ENCODE results near the gene ANXA1.

The ANXA1 gene, protein sequence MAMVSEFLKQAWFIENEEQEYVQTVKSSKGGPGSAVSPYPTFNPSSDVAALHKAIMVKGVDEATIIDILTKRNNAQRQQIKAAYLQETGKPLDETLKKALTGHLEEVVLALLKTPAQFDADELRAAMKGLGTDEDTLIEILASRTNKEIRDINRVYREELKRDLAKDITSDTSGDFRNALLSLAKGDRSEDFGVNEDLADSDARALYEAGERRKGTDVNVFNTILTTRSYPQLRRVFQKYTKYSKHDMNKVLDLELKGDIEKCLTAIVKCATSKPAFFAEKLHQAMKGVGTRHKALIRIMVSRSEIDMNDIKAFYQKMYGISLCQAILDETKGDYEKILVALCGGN

DNA sequence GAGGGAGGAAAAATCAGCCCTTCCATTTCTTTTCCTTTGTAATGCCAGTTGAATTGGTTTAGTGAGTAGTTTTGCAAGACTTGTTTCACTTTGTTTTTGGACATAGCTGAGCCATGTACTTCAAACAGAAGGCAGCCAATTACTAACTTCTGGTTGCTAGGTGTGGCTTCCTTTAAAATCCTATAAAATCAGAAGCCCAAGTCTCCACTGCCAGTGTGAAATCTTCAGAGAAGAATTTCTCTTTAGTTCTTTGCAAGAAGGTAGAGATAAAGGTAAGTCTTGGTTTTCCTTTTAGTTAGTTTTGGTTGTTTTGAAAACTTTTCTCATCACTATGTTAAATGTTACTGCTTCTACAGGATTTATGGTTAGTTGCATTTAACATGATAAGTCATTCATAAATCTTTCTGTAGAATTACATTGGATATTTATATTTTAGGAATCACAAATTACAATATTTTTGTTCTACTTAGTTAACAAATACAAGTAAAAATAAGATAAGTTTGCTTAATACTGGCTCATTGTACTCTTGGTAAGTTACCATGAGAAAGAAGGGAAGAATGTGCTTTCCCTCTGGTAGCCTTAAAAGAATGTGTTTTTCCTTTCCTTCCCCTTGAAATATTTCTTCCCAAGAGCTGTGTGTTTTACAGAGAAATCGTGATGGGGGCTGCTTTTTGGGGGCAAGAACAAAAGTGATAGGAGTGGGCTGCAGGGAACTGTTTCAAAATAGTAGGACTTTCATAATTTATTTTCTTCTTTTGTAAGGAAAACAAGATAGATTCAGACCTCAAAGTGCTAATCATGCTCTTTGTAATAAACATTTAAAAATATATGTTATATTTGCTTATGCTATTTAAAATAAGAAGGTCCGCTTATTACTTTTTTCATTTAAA is at the start of gene ANXA1:
TSS of gene ANXA1 (plus strand) at position 213 of the 890 bp plus-strand sequence. CDS start 6,671 bp downstream, outside the sequence.
- DNase-seq: no peak

DNA sequence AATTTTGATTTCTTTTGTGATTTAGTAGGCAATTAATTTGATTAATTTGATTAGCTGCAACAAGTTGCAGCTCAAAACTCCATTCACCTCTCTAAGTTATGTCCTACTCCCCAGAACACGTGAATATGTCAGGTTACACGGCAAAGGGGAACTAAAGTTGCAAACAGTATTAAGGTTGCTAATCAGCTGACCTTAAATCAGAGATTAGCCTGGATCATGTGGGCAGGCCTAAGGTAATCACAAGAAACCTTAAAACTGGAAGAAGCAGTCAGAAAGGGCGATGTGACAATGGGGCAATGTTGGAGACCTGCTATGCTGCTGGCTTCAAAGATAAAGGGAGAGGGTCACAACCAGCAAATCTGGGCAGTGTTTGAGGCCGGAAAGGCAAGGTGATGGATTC is 47.3 kb upstream of the ANXA1 start:
- peak; percentile 5 for DNase-seq

DNA sequence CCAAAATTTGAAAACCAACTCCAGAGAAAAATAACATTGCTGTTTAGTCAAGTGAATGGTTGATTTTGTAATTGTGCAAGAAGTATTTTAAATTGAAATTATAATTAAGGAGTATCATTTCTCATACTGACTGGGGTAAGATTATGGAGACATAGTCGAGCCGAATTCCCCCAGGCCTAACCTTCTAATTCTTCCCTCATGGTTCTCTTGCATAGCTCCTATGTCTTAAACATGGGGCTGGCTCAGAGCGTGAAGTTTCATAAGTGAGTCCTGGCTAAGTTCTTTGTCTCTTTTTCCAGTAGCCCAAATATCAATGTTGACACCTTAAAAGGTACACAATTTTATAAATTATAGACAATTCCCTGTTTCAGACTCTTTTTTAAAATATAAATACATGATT is 46.7 kb upstream of the ANXA1 start:
- DNase-seq: no peak

DNA sequence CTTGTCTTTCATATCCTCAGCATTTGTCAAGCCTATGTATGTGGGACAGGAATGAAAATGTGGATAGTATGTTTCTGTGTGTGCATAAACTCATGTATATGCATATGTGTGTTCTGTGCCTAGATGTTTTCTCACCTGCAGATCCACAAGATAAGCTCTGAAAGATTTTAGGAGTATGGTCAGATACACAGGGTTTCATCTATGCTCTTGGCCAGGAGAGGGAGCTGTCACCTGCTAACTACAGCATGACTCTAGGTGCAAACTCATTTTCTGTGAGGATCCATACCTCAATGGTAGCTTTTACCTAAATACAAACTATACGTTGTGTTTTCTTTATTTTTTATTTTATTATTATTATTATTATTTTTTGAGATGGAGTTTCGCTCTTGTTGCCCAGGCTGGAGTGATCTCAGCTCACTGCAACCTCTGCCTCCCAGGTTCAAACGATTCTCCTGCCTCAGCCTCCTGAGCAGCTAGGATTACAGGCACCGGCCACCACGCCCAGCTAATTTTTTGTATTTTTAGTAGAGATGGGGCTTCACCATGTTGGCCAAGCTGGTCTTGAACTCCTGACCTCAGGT is 44.1 kb upstream of the ANXA1 start:
- peak; percentile 30 for DNase-seq

DNA sequence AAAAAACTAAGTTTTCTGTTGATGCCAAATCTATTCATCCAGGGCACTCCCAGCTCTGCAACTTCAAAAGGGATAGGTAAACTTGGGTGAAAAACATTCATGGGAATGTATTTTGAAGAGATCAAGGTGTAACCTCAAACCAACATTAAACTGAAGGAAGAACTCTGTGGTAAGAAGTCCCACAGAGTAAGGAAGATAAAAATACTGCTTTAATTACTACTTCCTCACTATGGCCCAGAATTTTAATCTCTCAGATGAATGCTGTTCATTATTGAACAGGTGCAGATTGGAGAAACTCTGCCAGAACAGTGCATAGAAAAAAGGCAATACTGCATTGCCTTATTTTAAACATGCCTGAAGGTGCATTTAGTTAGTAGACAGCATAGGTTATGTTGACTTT is 37.6 kb upstream of the ANXA1 start:
- DNase-seq: no peak

DNA sequence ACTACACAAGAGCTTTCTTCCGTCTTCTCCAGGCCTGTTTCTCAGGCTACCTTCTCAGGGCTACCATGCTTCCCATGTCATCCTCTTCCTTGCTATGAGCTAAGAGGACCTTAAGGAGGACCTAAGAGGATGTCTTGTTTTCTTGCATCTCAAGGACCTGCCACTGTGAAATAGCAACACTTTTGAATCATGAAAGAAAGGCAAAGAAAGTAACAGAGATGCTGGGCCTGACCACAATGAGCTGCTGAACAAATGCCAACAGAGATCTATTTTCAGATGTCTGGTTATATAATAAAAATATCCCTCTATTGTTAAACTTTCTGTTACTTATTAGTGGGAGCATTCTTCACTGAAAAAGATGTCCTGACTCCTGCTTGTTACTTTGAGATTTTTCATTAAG is 36.7 kb upstream of the ANXA1 start:
- no peak for DNase-seq

DNA sequence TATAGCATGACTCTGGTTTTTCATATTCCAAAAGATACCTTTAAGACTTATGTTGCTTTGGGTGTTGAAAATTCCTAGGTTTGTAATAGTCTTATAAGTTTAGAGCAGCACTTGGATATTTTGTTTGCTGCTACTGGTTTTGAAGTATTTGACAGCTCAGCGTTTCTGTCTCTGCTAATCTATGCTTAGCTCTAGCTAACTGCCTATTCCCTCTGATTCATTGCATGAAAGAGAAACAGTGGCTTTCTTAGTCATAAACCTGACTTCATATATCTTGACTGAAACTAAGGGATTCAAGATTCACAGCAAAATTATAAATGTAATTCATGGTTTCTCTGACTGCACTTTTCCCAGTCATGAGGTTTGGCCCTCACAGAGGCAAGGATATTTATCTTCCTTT is 35.6 kb upstream of the ANXA1 start:
- no peak for DNase-seq

DNA sequence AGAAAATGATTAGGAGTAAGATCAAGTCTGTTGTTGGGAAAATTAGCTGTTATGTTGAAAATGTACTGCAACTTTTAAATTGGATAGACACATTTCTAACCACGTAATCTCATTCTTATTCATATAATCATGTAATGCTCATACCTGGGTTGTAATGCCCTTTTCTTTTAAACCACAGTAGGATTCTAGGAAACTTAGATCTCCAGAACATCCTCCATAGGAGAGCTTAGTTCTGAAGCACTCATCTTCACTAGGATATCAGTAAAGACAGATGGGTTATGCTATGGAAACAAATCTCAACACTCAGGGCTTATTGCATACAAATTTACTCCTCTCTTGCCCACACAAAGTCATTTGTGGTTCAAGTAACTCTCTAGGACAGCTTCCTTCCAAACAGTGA is 34.8 kb upstream of the ANXA1 start:
- DNase-seq: no peak

DNA sequence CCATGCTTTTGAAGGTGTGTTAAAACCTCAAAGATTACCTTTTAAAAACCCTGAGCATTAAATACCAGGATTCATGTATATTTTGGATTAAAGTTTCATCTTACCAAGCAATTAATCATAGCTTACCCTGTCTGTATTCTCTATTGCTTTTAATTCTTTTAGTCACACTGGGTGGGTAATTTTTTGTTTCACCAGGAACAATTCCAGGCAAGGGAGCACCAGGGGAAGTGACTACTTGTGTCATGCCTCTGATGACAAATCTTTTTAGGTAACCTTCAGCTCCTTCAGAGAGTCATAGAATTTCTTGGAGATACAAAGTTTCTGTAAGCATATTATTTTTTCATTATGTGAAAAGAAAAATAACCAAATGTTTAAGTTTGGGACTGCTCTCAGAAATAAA is 33.4 kb upstream of the ANXA1 start:
- no peak for DNase-seq

DNA sequence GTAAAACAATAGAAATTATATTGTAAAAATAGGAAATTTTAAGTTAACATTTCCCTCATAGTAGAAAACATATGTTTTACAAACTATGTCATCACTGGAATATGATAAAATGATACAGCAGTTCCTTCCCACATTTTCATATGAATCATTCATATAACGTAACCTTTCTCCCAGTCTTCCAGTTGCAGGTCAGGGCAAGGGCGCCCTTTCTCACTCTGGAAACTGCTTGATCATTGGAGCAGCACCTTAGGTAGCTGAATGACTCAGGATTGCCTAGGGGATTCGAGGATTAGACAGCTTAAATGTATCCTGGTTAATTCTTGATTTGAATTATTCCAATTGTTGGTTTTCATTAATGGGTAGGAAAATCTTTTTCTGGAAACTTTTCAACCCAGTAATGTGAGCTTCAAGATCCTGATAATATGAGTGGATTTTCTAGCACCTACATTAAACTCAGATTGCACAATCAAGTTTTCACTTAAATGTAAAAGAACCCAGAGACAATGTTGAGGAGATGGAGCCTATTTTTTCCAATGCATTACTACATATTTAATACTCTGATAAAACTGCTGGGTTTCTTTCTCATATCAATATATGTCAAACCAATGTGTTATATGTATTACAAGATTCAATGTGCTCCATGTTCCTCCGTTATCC is 32.6 kb upstream of the ANXA1 start:
- DNase-seq: no peak

DNA sequence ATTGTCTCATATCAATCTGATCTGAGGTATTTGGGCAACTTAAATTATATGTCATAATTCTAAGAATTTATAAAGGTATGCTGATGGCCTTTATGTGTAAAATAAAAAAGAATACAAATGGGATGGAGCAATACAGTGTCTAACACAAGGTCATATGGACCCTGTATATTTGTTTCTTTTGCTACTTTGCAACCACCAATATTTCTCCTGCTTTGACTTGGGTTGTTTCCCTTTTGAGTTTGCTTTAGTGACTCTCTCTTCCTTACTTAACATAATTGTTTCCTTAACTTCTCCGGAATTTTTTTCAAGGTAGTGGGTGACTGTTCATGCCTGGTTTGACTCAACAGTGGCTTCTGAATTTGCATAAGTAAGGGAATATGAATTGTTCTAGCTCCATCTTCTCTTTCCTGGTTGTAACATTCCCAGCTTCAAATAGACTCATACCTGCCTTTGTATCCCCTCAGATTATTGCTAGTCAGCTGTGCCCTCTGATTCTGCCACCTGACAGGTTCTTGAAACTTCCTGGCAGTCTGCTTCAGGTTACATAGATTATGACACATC is 30.2 kb upstream of the ANXA1 start:
- no peak for DNase-seq

DNA sequence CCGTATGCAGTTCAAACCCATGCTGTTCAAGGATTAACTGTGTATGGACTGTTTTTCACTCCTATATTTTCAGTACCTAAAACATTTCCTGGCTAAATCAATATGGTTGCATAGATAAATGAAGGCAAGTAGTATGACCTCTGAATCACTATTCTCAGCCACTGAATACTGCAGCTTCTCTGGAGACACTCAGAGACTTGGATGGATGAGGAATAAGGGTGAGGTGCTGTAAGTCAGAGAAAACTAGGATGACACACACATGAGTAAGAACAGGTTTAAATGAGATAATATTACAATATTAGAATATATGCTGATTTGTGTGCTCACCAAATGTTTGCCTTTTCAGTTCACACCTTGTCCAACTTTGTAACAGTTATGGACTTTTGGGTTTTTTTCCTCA is 26.0 kb upstream of the ANXA1 start:
- no peak for DNase-seq

DNA sequence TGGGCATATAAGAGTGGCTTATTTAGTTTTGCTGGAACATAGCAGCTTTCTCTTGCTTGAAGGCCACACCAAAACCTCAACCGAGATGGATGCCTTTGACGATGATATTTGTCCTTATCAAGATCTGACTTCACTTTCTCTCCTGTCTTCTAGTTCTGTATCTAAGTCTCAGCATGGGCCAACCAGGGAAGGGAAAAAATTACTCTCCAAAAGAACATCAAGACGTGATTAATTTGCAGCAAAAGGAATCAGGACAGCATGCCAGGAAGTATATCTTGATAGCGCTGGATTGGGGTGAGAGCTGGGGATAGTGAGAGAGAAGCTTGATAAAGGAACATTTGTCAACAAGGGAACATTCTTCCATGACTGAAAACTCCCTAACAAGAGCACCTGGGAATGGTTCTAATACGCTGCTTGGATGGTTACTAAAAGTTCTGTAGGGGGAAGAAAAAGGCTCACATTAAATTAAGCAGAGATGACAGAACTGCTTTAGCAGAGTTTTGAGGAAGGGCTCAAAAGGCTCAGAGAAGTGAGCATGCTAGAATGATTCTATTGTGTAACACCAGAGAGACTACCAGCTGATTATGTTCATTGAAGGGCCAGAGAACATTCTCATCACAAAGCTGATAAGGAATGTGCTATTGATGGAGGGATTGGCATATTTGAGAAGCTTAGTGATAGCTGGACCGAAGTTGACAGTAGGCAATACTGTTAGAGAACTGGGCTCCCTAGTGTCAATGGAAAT is 21.6 kb upstream of the ANXA1 start:
- DNase-seq: no peak

DNA sequence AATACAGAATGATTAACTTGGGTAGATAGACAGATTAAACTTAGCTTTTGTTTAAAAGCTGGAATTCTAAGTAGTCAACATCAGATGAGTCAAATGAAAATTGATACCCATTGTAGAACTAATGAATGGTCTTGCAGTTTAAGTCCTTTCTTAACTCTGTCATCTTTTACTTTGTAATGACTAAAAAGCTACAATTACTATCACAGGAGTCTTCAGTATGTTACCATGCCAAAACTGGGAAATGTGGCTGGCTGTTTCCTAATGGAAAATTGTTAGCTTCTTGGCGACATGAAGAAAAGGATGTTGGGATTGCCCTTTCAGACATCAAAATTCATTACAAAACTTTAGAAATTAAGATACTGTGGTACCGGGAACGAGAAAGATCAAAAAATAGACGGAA is 20.2 kb upstream of the ANXA1 start:
- no peak for DNase-seq

DNA sequence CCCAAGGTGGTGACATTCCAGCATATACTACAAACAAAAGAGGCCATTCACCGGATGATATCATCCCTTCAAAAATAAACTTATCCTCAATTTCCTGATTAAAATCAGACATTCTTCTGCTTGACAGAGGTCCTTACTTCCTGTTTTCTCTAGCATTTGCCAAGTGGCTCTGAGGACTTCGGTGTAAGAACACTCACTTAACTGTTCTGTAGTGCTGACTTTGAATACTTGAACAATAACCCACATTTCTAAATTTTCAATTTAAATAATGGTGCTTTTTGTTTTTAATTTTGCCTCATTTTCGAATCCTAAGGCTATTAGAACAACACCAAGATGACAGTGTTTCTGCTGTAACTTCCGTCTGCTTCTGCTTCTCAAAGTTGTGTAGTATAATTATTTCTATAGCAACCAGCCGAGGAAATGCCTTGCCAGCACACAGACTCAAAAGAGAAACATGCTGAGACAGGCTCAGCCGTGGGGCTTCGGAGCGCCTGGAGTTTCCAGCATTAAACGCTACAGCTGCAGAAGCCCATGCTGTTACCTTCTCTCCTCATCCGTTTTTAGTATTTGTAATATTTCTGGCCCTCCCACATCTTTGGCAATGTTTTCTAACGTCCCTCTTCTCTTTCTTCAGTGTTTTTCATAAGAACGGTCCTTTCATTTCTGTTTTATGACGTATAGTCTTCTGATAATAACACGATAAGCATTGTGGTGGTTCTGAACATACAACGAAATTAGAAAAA is 19.5 kb upstream of the ANXA1 start:
- no peak for DNase-seq

DNA sequence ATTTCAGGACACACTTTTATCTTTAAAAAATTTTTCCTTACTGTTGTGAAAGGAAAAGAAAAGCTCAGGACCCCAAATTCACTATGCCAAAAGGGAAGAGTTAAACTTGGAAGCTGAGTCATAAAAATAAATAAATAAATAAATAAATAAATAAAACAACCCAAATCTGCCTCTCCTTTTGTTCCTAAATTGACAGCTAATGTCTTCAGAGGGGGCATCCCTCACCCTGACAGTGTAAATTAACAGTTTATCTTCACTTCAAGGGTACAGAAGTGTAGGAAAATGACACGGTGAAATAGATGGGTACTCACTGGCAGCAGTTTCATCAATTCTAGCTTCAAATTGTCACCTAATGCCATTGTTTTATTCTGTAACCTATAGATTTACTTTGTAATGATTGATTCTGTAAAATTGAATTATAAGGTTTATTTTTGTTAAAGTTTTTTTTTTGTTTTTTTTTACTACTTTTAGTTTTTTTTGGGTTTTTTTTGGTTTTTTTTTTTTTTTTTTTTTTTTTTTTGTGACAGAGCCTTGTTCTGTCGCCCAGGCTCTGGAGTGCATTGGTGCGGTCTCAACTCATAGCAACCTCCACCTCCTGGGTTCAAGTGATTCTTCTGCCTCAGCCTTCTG is 18.5 kb upstream of the ANXA1 start:
- no peak for DNase-seq

DNA sequence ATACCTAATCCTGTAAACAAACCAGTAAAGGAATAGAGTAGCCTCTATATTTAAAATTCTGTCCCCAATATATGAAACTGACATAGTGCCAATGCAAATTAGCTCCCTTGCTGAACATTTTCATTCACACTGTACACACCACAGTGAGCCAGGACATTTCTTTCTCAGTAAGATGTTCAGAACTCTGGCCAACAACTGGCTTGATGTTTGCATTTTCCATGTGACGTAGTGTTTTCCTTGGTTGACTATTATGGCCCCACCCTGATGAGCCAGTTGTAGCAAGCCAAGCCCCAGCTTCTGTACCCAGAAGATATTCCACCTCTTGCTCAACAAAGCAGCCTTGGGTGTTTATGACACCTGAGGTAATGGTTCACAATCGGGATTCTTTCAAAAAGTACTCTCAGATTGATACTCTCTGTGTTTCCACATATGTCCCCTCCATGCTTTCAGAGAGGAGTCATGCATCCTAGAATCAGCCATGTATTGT is 17.7 kb upstream of the ANXA1 start:
- no peak for DNase-seq

DNA sequence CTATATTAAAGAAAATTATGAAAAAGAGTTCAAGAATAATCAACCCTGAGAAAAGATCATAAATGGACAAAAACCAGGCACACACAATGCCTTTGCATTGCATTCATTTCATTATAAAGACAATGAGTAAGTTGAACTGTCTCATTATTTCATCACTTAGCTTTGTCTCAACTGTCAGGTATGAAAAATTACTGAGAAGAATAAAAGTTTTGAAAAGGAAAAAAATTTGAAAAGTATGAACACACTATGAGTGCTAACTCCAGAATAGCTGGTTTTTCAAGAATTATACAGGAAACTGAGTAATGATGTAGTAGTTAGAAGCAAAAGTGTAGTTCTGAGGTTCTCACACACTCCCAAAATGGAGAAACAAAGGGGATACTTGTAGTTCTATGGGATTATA is 16.3 kb upstream of the ANXA1 start:
- DNase-seq: no peak

DNA sequence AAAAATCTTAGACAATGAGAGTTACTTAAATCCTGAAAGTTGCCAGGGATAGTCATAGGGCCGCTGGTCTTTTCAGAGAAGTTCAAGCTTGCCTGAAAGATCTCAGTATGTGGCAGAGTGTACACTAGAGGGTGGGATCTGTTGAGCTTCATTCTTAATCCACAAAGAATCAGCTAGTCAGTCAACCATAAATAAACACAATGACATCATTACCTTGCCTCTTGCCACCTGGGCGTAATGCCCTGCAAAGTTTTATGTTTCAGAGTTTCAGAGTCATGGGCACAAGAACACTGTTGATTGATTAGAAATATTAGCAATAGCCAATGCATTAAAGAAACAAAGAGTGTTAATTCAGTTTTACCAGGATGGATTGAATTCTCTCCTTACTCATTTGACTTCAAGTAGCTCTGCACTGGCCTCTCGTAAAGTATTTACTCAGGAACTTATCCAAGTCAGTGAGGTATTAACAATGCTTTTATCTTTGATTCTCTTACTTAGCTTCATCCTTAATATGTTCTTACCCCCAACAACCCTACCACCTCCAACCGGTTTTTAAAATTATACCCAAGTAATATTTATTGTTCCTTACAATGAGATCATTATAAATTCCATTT is 14.3 kb upstream of the ANXA1 start:
- DNase-seq: peak; percentile 35

DNA sequence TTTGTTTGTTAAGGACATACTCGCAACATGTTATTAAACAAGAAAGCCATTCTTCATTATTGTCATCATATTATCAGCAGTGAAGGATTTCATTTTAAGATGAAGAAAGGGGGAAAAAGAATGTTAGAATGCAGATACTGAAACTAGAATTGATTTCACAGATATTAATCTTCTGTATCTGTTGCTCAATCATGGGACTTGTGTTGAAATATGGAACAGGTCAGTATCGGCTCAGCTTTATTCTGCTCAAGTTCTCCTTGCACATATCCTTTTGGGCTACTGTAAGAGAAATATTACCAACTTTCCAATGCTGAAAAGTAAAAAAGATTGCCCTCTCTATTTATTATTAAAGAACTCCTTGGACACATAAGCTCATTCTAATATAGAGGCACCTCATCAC is 13.8 kb upstream of the ANXA1 start:
- no peak for DNase-seq

Data from NCI-H82 (cell line).